H9 (cell line): ENCODE measurements around the gene KRTAP23-1. TPM values are rescaled to one million over a fixed set of nuclear protein-coding genes. Genes with fewer than 3 reads are reported as not detected.

Experiments used
- DNase-seq: peaks from one replicate; pipeline ENCODE4 v3.0.0-alpha.2; 2017
- H2AFZ ChIP-seq: one replicate; pipeline ENCODE4 v1.6.1; 2013; ENCODE audit warnings: mild to moderate bottlenecking, low read length, control low read depth, moderate library complexity
- H2AK5ac ChIP-seq: 2 replicates; pipeline ENCODE4 v1.6.1; 2013; ENCODE audit warnings: low read length, control low read depth, mixed read lengths; ENCODE audit not compliant: insufficient read length
- H2BK120ac ChIP-seq: one replicate; pipeline ENCODE4 v1.6.1; 2013; ENCODE audit warnings: low read depth, mild to moderate bottlenecking, low read length, control low read depth, inconsistent platforms; ENCODE audit not compliant: poor library complexity, severe bottlenecking
- H2BK12ac ChIP-seq: 2 replicates; pipeline ENCODE4 v1.6.1; 2013; ENCODE audit warnings: low read length, control low read depth, mixed read lengths, low read depth; ENCODE audit not compliant: insufficient read length
- H2BK15ac ChIP-seq: 2 replicates; pipeline ENCODE4 v1.6.1; 2013; ENCODE audit warnings: low read depth, low read length, control low read depth
- H2BK20ac ChIP-seq: one replicate; pipeline ENCODE4 v1.6.1; 2013; ENCODE audit warnings: low read depth, mild to moderate bottlenecking, low read length, control low read depth, inconsistent platforms; ENCODE audit not compliant: poor library complexity, severe bottlenecking
- H2BK5ac ChIP-seq: 2 replicates; pipeline ENCODE4 v1.6.1; 2013; ENCODE audit warnings: low read length, control low read depth, mixed read lengths; ENCODE audit not compliant: insufficient read length
- H3K14ac ChIP-seq: 2 replicates; pipeline ENCODE4 v1.6.1; 2013; ENCODE audit warnings: low read length, control low read depth; ENCODE audit not compliant: insufficient read depth
- H3K18ac ChIP-seq: 2 replicates; pipeline ENCODE4 v1.6.1; 2013; ENCODE audit warnings: low read depth, mild to moderate bottlenecking, mixed read lengths, low read length, control low read depth; ENCODE audit not compliant: insufficient read length
- H3K23ac ChIP-seq: 2 replicates; pipeline ENCODE4 v1.6.1; 2013; ENCODE audit warnings: low read length, control low read depth, mixed read lengths, low read depth; ENCODE audit not compliant: insufficient read length
- H3K23me2 ChIP-seq: 2 replicates; pipeline ENCODE4 v1.6.1; 2013; ENCODE audit warnings: low read depth, mild to moderate bottlenecking, mixed read lengths, low read length, control low read depth; ENCODE audit not compliant: insufficient read length, poor library complexity, severe bottlenecking
- H3K27ac ChIP-seq: 2 replicates; pipeline ENCODE4 v1.5.1; 2013; ENCODE audit warnings: low read length, control low read depth, mixed read lengths, low read depth; ENCODE audit not compliant: insufficient read length
- H3K27me3 ChIP-seq: 2 replicates; pipeline ENCODE4 v1.6.1; 2013; ENCODE audit warnings: low read length, control low read depth, inconsistent platforms; ENCODE audit not compliant: insufficient read depth
- H3K4ac ChIP-seq: 2 replicates; pipeline ENCODE4 v1.6.1; 2013; ENCODE audit warnings: low read depth, mild to moderate bottlenecking, control low read depth, inconsistent platforms, low read length, moderate library complexity
- H3K4me1 ChIP-seq: 2 replicates; pipeline ENCODE4 v1.6.1; 2013; ENCODE audit warnings: low read length, control low read depth, inconsistent platforms; ENCODE audit not compliant: insufficient read depth
- H3K4me2 ChIP-seq: 2 replicates; pipeline ENCODE4 v1.6.1; 2013; ENCODE audit warnings: low read length, control low read depth, mixed read lengths; ENCODE audit not compliant: insufficient read length, insufficient read depth
- H3K56ac ChIP-seq: 2 replicates; pipeline ENCODE4 v1.6.1; 2013; ENCODE audit warnings: low read depth, mild to moderate bottlenecking, mixed read lengths, low read length, control low read depth; ENCODE audit not compliant: insufficient read length
- H3K79me1 ChIP-seq: 2 replicates; pipeline ENCODE4 v1.6.1; 2013; ENCODE audit warnings: low read depth, mild to moderate bottlenecking, moderate library complexity, low read length, control low read depth, inconsistent platforms; ENCODE audit not compliant: insufficient read depth, poor library complexity, severe bottlenecking
- H3K79me2 ChIP-seq: 2 replicates; pipeline ENCODE4 v1.6.1; 2013; ENCODE audit warnings: low read length, control low read depth, inconsistent platforms; ENCODE audit not compliant: insufficient read depth
- H3K9ac ChIP-seq: 2 replicates; pipeline ENCODE4 v1.6.1; 2013; ENCODE audit warnings: low read length, control low read depth, mixed read lengths; ENCODE audit not compliant: insufficient read length; ENCODE audit errors: extremely low read depth
- H3K9me3 ChIP-seq: one replicate; pipeline ENCODE4 v1.6.1; 2013; ENCODE audit warnings: low read depth, low read length, inconsistent platforms; ENCODE audit not compliant: control insufficient read depth
- H3T11ph ChIP-seq: one replicate; pipeline ENCODE4 v1.6.1; 2013; ENCODE audit warnings: mild to moderate bottlenecking, low read length, control low read depth, inconsistent platforms
- H4K20me1 ChIP-seq: one replicate; pipeline ENCODE4 v1.6.1; 2013; ENCODE audit not compliant: control insufficient read depth, insufficient read length, insufficient read depth
- H4K5ac ChIP-seq: 2 replicates; pipeline ENCODE4 v1.6.1; 2013; ENCODE audit warnings: low read depth, mild to moderate bottlenecking, mixed read lengths, low read length, control low read depth; ENCODE audit not compliant: insufficient read length
- H4K8ac ChIP-seq: replicated peaks from 2 replicates; pipeline ENCODE4 v1.6.1; 2013; ENCODE audit warnings: low read length, control low read depth, mixed read lengths, low read depth; ENCODE audit not compliant: insufficient read length
- H4K91ac ChIP-seq: 2 replicates; pipeline ENCODE4 v1.6.1; 2013; ENCODE audit warnings: low read depth, mild to moderate bottlenecking, moderate library complexity, mixed read lengths, low read length, control low read depth; ENCODE audit not compliant: insufficient read length
- H3K27ac Mint-ChIP-seq, 3 experiments: 2 replicates in 2 of 3; 3 replicates in 1 of 3; pipeline ENCODE4 v1.8.0; 2020 to 2021; ENCODE audit warnings: mixed read lengths in 3 of 3, mild to moderate bottlenecking in 1 of 3, moderate library complexity in 1 of 3
- H3K27me3 Mint-ChIP-seq: 2 replicates; pipeline ENCODE4 v1.8.0; 2021; ENCODE audit warnings: low read depth, mild to moderate bottlenecking, moderate library complexity, mixed read lengths
- H3K36me3 Mint-ChIP-seq, 3 experiments: 2 replicates in 2 of 3; 3 replicates in 1 of 3; pipeline ENCODE4 v1.8.0; 2020 to 2021; ENCODE audit warnings: low read depth in 3 of 3, mixed read lengths in 3 of 3; ENCODE audit not compliant: insufficient read depth in 1 of 3
- H3K4me1 Mint-ChIP-seq, 2 experiments: 2 replicates each; pipeline ENCODE4 v1.8.0; 2020; ENCODE audit warnings: mixed read lengths in 2 of 2
- H3K4me3 Mint-ChIP-seq, 2 experiments: 2 replicates in 1 of 2; 3 replicates in 1 of 2; pipeline ENCODE4 v1.8.0; 2020 to 2021; ENCODE audit warnings: mild to moderate bottlenecking in 2 of 2, mixed read lengths in 2 of 2, moderate library complexity in 1 of 2
- H3K9me3 Mint-ChIP-seq, 2 experiments: 2 replicates in 1 of 2; 3 replicates in 1 of 2; pipeline ENCODE4 v1.8.0; 2020; ENCODE audit warnings: mild to moderate bottlenecking in 2 of 2, mixed read lengths in 2 of 2, moderate library complexity in 1 of 2
- total RNA-seq: library from RNA; stranded (reverse); gene quantifications from 2 replicates; pipeline ENCODE4 v1.2.1, GENCODE V29; 2021
- TF ChIP-seq, protein P1 (sequence below): fragments of 200-600 bp; sonication (generic); conservative IDR thresholded peaks from 3 replicates; pipeline ENCODE4 v1.8.0; 2021; ENCODE audit warnings: antibody characterized with exemption, mild to moderate bottlenecking

Gene KRTAP23-1
- total RNA-seq, 1 experiment from 2014 or later: not detected

DNA sequence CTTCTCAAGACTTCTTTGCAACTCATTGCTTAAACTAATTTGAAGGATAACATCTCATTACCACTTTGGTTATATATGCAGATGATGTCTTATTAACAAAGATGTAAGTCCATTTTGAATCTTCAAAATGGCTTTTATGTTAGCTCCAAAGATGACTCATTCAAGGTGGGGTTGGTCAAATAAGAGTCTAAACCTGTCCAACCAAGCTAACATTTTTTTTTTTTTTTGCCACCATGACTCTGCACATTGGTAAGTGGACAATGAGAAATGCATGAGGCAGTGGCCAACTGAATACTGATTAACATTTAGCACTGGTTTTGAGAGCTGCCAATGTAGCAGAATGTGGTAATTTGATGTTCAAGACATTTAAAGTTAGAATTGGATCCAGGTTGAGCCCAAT is 10.6 kb downstream of the KRTAP23-1 start:
- Histone ChIP-seq H3K4me2 (no peak overlapping the region), H2BK120ac (no peak overlapping the region), H4K8ac (no peak overlapping the region), H3K79me1 (no peaks in the 10 kb centered on the region), H3K9me3 (no peaks in the 10 kb centered on the region), H3K9ac (no peak overlapping the region), H3K23me2 (no peaks in the 10 kb centered on the region), H2AFZ (no peak overlapping the region), H2BK5ac (no peak overlapping the region), H3K56ac (no peak overlapping the region), H4K91ac (no peak overlapping the region), H4K5ac (no peak overlapping the region), H3K27me3 (no peaks in the 10 kb centered on the region; the same call in 1 of the 2 replicates), H3K23ac (no peak overlapping the region), H3K4me1 (no peaks in the 10 kb centered on the region), H2BK12ac (no peak overlapping the region), H3K18ac (no peak overlapping the region), H2BK20ac (no peak overlapping the region), H3T11ph (no peak overlapping the region), H2AK5ac (no peak overlapping the region), H3K79me2 (no peaks in the 10 kb centered on the region; the same call in 1 of the 2 replicates), H2BK15ac (no peak overlapping the region), H3K4ac (no peak overlapping the region), H3K27ac (no peak overlapping the region), H4K20me1 (no peaks in the 10 kb centered on the region), H3K14ac (no peak overlapping the region)
- no peak overlapping the region for H3K4me3 Mint-ChIP-seq
- H3K36me3 Mint-ChIP-seq: no peaks in the 10 kb centered on the region
- no peaks in the 10 kb centered on the region for H3K9me3 Mint-ChIP-seq
- no peaks in the 10 kb centered on the region for H3K4me1 Mint-ChIP-seq
- no peak for DNase-seq
- TF ChIP-seq, protein P1, sequence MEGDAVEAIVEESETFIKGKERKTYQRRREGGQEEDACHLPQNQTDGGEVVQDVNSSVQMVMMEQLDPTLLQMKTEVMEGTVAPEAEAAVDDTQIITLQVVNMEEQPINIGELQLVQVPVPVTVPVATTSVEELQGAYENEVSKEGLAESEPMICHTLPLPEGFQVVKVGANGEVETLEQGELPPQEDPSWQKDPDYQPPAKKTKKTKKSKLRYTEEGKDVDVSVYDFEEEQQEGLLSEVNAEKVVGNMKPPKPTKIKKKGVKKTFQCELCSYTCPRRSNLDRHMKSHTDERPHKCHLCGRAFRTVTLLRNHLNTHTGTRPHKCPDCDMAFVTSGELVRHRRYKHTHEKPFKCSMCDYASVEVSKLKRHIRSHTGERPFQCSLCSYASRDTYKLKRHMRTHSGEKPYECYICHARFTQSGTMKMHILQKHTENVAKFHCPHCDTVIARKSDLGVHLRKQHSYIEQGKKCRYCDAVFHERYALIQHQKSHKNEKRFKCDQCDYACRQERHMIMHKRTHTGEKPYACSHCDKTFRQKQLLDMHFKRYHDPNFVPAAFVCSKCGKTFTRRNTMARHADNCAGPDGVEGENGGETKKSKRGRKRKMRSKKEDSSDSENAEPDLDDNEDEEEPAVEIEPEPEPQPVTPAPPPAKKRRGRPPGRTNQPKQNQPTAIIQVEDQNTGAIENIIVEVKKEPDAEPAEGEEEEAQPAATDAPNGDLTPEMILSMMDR: no peak
- no peak overlapping the region for H3K27ac Mint-ChIP-seq
- no peaks in the 10 kb centered on the region for H3K27me3 Mint-ChIP-seq
